Right atrium auricular region (tissue), 2 donors: ENCODE measurements around the gene MX2. TPM values are rescaled to one million over a fixed set of nuclear protein-coding genes. Genes with fewer than 3 reads are reported as not detected.

ENCODE experiments used
- DNase-seq: peaks from one replicate; pipeline ENCODE4 v3.0.0-alpha.2; 2019; ENCODE audit warnings: low spot score
- H3K27ac ChIP-seq, 2 donors: fragments of 200-600 bp; sonication (generic); 1 replicate in 1 of 2; 2 replicates in 1 of 2; pipeline ENCODE4 v1.5.1; 2016 to 2019
- H3K27me3 ChIP-seq, 2 donors: fragments of 200-600 bp; sonication (generic); one replicate each; pipeline versions ENCODE4 v1.5.1 to v1.6.0; 2017 to 2019
- H3K36me3 ChIP-seq: fragments of 200-600 bp; sonication (generic); one replicate; pipeline ENCODE4 v1.5.1; 2016
- H3K4me1 ChIP-seq, 2 donors: fragments of 200-600 bp; sonication (generic); one replicate each; pipeline versions ENCODE4 v1.5.1 to v1.6.0; 2017 to 2019
- H3K4me3 ChIP-seq, 2 donors: fragments of 200-600 bp; sonication (generic); 1 replicate in 1 of 2; 2 replicates in 1 of 2; pipeline ENCODE4 v1.5.1; 2017 to 2019; ENCODE audit warnings: mild to moderate bottlenecking in 1 of 2, moderate library complexity in 1 of 2
- H3K9me3 ChIP-seq, 2 donors: fragments of 200-600 bp; sonication (generic); one replicate each; pipeline ENCODE4 v1.5.1; 2019
- total RNA-seq, 2 donors: library from RNA; depleted of rRNA; stranded (reverse); fragments of >200 nt; gene quantifications; one replicate each; pipeline ENCODE4 v1.1.0, GENCODE V29; 2016
- TF ChIP-seq, protein P1 (sequence below), 2 donors: fragments of 200-600 bp; sonication (generic); IDR thresholded peaks; one replicate each; pipeline ENCODE4 v1.5.1; 2019; ENCODE audit warnings: antibody characterized with exemption in 2 of 2

The MX2 gene
- total RNA-seq, 2 donors from 2014 or later = 5.5 to 5.9 TPM

DNA sequence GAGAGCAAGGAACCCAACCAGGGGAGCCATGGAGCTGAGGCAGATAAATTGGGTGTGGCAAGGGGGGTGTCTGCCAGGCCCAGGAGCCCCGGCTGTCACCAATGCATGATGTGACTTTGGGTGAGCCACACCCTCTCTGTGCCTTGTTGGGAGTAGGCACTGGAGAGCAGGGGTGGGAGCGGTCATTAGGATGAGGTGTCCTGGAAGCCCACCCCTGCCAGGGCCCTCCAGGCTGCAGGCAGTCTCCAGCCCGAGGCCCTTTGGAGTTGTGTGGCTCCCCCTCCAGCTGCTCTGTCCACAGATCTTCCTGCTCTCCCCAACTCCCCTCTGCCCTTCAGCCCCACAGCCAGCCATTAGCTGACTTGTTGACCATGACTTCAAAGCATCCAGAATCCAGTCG, 11.4 kb downstream of the MX2 start:
- no peak overlapping the region for H3K27ac ChIP-seq
- peaks cover 0 to 31% of the 10 kb centered on the region in 2 donors for H3K4me1 ChIP-seq
- H3K36me3 ChIP-seq = peaks cover 7% of the 10 kb centered on the region
- no peaks in the 10 kb centered on the region for H3K9me3 ChIP-seq
- TF ChIP-seq, protein P1, sequence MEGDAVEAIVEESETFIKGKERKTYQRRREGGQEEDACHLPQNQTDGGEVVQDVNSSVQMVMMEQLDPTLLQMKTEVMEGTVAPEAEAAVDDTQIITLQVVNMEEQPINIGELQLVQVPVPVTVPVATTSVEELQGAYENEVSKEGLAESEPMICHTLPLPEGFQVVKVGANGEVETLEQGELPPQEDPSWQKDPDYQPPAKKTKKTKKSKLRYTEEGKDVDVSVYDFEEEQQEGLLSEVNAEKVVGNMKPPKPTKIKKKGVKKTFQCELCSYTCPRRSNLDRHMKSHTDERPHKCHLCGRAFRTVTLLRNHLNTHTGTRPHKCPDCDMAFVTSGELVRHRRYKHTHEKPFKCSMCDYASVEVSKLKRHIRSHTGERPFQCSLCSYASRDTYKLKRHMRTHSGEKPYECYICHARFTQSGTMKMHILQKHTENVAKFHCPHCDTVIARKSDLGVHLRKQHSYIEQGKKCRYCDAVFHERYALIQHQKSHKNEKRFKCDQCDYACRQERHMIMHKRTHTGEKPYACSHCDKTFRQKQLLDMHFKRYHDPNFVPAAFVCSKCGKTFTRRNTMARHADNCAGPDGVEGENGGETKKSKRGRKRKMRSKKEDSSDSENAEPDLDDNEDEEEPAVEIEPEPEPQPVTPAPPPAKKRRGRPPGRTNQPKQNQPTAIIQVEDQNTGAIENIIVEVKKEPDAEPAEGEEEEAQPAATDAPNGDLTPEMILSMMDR (IDR thresholded peaks at IDR 0.05) = no peak
- H3K27me3 ChIP-seq = no peaks in the 10 kb centered on the region
- DNase-seq = no peak
- H3K4me3 ChIP-seq = no peak overlapping the region

DNA sequence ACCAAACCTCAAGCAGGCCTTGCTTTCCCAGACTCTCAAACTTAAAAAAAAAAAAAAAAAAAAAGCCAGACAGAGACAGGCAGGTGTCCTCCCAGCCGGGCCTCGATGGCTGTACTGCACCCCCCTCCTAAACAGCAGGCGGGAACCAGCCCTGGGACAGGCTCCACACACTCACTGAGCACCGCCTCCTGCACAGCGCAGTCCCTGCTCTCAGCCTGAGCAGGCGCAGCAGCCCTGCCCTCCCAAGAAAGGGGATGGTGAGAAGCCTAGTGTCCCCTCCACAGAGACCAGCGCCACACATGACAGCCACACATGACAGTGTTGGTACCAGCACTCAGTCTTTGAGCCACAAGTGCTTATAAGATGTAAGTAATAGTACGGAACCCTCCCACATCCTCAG, 11.9 kb downstream of the MX2 start:
- TF ChIP-seq, protein P1 (IDR thresholded peaks at IDR 0.05) = no peak
- Histone ChIP-seq H3K27me3 (no peaks in the 10 kb centered on the region), H3K27ac (no peak overlapping the region), H3K36me3 (peaks cover 9% of the 10 kb centered on the region), H3K4me3 (no peak overlapping the region), H3K9me3 (no peaks in the 10 kb centered on the region), H3K4me1 (peaks cover 0 to 28% of the 10 kb centered on the region in 2 donors)
- DNase-seq = no peak

DNA sequence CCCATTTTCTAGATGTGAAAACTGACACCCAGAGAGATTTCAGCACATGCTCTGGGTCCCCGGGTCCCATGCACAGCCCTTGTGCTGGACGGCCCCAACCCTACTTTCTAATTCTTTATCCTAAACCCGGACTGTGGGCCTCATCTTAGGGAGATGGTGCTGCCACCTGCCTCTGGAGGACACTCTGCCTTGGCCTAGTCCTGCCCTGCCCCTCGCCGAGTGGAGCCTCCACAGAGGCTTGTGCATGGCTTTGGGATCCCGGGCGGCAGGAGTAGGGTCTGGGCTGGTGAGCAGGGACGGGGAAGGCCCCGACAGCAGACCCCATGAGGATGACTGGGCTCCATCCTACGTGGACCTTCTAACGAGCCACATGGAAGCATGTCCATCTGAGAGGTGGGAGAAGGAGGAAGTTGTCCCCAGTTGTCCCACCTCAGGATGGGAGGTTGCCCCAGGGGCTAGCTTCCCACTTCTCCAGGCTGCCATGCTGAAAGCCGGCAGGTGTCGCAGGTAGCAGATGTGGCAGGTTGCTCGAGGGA, 12.4 kb downstream of the MX2 start:
- H3K4me3 ChIP-seq = no peak overlapping the region
- no peaks in the 10 kb centered on the region for H3K9me3 ChIP-seq
- H3K36me3 ChIP-seq = peaks cover 13% of the 10 kb centered on the region
- no peak for DNase-seq
- TF ChIP-seq, protein P1 (IDR thresholded peaks at IDR 0.05) = no peak
- H3K27me3 ChIP-seq = no peaks in the 10 kb centered on the region
- H3K27ac ChIP-seq = no peak overlapping the region
- H3K4me1 ChIP-seq = peaks cover 0 to 24% of the 10 kb centered on the region in 2 donors

DNA sequence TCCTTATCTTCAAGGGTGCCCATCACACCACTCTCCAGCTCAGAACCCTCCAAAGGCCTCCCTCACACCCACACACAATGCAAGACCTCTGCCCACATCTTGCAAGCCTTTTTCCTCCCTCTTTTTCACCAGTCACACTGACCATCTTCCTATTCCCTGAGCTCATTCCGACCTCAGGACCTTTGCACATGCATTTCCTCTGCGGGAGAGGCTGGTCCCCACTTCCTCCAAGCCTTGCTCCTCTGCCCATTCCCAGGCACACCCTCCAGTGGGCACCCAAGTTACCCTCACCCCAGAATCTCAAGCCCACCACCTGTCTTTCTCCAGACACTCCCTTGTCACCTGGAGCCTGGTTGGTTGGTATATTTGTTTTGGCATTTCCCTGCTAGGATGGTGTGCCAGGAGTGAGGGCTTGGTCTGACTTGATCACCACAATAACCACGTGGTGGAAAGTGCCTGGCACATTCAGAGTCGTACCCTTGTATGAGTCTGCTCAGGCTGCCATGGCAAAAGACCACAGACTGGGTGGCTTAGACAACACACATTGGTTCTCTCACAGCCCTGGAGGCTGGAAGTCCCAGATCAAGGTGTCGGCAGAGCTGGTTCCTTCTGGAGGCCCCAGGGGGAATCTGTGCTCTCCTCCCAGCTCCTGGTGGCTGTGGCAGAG, 13.2 kb downstream of the MX2 start:
- TF ChIP-seq, protein P1 (IDR thresholded peaks at IDR 0.05) = no peak
- Histone ChIP-seq H3K4me1 (peaks cover 0 to 16% of the 10 kb centered on the region in 2 donors), H3K9me3 (no peaks in the 10 kb centered on the region), H3K4me3 (no peak overlapping the region), H3K27me3 (no peaks in the 10 kb centered on the region), H3K27ac (no peak overlapping the region), H3K36me3 (peaks cover 13% of the 10 kb centered on the region)
- no peak for DNase-seq

DNA sequence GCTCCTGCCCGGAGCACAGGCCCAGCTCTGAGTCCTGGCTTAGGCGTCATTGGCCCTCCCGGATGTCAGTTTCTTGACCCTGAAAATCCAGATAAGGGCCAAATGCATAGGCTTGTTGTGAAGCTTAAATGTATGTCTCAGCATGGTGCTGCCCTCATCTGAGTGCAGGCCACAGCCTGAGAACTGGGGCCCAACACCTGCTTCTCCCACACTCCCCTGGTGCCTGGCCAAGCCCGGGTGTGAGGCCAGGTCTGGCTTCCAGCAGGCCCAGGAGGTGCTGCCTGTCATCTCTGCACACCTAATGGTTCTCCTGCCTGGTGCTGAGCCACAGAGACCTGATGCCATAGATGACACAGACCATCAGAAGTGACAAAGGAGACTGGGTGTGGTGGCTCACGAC, 14.0 kb downstream of the MX2 start:
- TF ChIP-seq, protein P1 (IDR thresholded peaks at IDR 0.05) = no peak
- Histone ChIP-seq H3K27ac (no peak overlapping the region), H3K27me3 (no peaks in the 10 kb centered on the region), H3K36me3 (peaks cover 19% of the 10 kb centered on the region), H3K4me1 (peaks cover 0 to 15% of the 10 kb centered on the region in 2 donors), H3K4me3 (no peak overlapping the region), H3K9me3 (no peaks in the 10 kb centered on the region)
- DNase-seq = no peak

DNA sequence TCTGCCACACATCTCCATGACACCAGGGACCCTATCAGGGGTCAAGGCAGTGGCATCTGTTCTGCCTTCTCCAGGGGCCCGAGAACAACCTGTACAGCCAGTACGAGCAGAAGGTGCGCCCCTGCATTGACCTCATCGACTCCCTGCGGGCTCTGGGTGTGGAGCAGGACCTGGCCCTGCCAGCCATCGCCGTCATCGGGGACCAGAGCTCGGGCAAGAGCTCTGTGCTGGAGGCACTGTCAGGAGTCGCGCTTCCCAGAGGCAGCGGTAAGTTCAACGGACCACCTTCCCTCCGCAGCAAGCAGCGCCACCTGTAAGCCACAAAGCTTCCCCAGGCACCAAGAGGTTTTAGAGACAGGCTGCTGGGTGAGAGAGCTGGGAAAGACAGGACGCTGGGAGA, 15.9 kb downstream of the MX2 start:
- no peak overlapping the region for H3K27ac ChIP-seq
- no peak for DNase-seq
- no peaks in the 10 kb centered on the region for H3K27me3 ChIP-seq
- peaks cover 22% of the 10 kb centered on the region for H3K36me3 ChIP-seq
- no peak overlapping the region for H3K4me3 ChIP-seq
- no peaks in the 10 kb centered on the region for H3K9me3 ChIP-seq
- TF ChIP-seq, protein P1 (IDR thresholded peaks at IDR 0.05) = no peak
- H3K4me1 ChIP-seq = no peaks in the 10 kb centered on the region
